GM19043 (cell line): ENCODE results near the gene PSMB1.
A peak's percentile ranks its signal among the peaks of the same experiment; 100 is the strongest.

Experiments
- ATAC-seq: cut with Tn5 transposase; IDR thresholded peaks from one replicate; pipeline ENCODE4 v1.9.1; 2021; ENCODE audit warnings: low read depth; ENCODE audit not compliant: unreplicated experiment

PSMB1 gene

DNA sequence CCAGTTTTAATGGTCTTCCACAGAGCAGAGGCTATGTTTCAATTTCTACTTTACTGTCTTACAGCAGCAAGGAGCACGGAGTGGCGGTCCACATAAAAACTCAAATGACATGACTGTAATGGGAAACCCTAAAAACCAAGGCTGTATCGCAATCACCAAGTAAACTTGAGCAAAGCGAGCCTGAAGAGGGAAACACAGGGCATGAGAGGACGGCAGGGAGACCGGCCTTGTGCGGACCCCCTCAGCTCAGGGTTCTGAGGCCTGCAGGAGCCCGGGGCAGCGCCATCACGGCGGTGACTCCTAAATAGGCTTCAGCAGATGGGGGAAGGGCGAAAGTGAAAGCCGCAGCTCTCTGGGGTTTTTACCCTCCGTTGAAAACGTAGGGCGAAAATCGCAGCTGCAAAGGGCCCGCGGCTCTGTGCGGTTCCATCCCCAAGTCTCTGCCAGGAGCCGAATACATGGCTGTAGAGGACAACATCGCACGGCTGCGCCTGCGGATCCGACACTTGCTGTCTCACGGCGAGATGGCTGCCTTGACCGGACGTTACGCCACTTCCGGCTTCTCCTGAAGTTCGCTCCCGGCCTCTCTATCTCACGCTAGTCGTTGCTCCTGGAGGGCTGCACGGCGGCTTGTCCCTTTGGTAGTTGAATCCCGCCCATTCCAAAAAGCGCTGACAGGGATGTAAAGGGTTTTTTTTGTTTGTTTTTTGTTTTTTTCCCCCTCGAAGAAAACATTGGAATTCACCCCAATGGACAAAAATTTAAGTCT, at the start of gene PSMB1:
TSS of gene PSMB1 (minus strand) at position 543 of the 769 bp plus-strand sequence. CDS start at position 478, 65 bp downstream.
- peak; percentile 50 for ATAC-seq

DNA sequence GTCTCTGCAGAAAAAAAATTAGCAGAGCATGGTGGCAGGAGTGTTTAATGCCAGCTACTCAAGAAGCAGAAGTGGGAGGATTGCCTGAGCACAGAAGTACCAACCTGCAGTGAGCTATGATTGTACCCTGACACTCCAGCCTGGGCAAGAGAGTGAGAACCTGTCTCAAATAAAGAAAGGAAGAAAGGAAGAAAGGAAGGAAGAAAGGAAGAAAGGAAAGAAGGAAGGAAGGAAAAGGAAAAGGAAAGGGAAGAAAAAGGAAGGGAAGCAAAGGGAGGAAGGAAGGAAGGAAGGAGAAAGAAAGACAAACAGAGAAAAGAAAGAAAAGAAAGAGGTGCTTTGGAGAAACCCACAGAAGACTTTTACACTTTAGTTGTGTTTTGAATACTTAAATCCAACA, 44.2 kb upstream of the PSMB1 start:
- no peak for ATAC-seq

- no peak for ATAC-seq
Measured at GRCh38 chr6:170596426-170596825, 43.3 kb upstream of the PSMB1 start.

- no peak for ATAC-seq
Measured at GRCh38 chr6:170590725-170591124, 37.6 kb upstream of the PSMB1 start.

DNA sequence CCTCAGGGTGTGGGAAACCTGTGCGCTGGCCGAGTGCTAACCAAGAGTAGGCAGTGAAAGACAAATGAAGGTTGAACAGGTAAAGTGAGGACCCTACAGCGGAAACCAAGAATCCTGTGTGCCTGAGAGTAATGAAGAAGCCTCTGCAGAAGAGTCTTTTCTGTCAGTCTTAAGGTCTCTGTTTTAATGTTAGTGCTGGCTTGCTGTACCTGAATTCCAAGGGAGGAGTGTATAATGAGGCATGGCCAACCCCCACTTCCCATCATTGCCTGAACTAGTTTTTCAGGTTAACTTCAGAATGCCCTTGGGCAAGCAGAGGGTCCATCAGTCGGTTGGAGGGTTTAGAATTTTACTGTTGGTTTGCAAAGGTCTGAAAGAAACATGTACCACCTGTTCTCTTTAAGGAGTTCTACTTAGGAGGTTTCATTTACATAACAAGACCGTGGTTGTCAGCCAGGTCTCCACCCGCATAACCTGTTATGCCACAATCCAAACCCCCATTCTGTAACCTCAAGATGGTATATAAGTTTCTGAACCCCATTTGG, 31.9 kb upstream of the PSMB1 start:
- peak; percentile 31 for ATAC-seq

GRCh38 chr6:170584181-170584953, 31.3 kb upstream of the PSMB1 start, which contains the start of gene PDCD2:
Gene PDCD2 (minus strand): TSS chr6:170584637. CDS start chr6:170584581, 56 bp downstream.
- ATAC-seq, result peak; percentile 97

DNA sequence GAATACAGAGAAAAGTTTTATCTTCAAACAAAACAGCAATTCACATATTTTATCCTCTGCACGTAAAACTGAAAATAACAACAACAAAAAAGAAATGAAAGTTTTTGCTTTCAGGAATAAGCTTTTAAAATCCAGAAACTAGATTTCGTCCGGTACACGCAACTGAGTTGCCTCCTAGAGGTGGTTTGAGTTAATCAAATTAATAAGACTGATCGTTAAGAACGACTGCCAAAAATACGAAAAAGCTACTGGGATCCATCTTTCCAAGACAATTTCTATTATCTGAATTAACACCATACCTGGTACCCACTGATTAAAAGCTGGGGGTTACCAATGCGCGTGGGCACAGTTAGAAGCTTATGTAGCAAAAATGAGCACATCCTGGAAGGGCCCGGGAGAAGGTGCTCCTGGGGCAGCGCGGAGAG, 30.7 kb upstream of the PSMB1 start:
- no peak for ATAC-seq

DNA sequence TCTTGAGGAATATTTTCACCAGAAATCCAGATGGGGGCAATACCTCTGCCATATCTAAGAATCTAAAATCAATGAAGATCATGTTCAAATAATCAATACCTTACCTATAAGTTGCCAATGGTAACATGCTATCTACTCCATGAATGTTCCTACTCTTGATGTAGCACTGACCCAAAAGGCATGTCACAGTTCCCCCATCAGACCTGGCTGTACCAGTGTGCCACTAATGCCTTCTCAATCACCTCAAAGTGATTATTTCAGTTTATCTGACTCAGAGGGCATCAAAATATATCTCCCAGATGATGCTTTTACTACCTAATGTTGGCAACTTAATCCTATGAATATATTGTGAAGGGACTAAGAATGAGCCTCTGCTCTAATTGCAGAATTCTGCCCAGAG, 25.8 kb upstream of the PSMB1 start:
- no peak for ATAC-seq

- ATAC-seq, result no peak
Measured at GRCh38 chr6:170575250-170575649, 22.1 kb upstream of the PSMB1 start.

- ATAC-seq, result no peak
Measured at GRCh38 chr6:170572704-170573466, 19.8 kb upstream of the PSMB1 start.

- ATAC-seq, result no peak
Measured at GRCh38 chr6:170564936-170565530, 11.9 kb upstream of the PSMB1 start.

GRCh38 chr6:170561555-170561954, 8.4 kb upstream of the PSMB1 start:
- ATAC-seq, result no peak

DNA sequence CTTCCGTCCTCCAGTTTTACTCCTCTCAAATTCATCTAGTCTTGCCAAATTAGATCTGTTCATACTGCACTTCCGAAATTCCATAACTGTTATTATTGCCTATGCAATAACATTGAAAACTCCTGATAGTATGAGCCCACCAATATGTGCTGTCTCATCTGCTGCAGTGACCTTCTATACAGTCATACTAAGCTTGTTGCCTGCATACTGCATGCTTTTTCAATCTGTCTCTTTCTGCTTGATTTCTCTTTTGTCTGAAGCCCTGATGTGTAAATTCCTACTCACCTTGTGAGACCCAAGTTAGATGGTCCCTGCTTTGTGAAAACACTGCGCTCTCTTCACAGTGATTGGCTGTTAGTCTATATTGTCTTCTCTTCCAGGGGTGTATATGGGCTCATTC, 2.2 kb upstream of the PSMB1 start:
- ATAC-seq, result no peak

DNA sequence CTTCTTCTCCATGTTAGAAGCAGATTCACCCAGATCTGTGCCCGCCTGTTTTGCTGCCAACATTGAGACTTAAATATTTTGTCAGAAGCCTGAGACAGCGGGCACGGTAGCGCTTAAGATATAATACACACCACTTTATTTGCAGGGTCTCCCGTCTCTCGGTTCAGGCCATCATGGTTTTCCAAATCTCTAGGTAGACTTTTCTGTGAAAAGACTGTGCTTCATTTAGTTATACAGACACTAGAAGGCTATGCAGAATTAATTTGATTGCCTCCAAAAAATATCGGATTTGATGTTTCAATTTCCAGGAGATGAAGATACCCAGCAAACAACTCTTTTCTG, 1.7 kb upstream of the PSMB1 start:
- ATAC-seq, result no peak

GRCh38 chr6:170554013-170554795, 1.1 kb upstream of the PSMB1 start, which contains the start of gene TBP:
Gene TBP (plus strand): TSS chr6:170554369. CDS start chr6:170557030, 2,661 bp downstream.
- ATAC-seq, result peak; percentile 95

DNA sequence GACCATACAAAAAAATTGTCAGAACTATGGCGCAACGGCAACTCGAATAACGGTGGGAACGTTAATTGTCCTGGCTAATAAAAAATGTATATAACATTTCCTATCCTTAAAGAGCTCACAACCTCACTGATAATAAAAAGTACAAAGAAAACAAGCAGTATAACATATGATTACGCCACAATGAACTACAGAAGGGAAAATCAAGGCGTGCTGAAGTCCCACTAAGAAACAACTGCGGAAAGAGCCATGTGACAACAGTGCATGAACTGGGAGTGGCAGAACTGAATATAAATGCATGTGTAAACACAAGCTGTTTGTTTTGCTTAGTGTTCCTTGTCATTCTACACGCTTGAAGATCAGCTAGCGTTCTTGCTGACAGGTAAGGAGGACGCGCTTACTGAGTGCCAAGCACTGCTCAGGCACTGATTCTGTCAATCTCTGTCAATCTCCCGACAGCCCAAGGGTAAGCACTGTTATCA, 466 bp upstream of the PSMB1 start:
- ATAC-seq, result peak; percentile 31

DNA sequence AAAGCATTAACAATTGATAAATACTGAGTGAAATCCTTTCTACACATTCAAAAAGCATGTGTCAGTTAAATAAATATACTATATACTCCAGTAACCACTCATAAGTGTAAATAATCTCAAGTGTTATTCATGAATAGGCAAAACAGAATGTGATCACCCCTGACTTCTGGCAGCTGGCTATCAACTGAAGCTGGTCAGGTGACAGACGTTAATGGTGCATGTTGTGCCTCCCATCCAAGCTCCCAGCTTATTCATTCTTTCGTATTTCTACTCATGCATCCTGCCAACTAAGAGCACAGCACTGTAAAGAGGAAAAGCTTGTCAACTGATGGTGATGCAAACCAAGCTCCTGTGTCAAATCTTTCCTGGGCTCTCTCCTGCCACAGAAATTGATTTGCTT, 7.7 kb downstream of the PSMB1 start:
- ATAC-seq, result no peak

DNA sequence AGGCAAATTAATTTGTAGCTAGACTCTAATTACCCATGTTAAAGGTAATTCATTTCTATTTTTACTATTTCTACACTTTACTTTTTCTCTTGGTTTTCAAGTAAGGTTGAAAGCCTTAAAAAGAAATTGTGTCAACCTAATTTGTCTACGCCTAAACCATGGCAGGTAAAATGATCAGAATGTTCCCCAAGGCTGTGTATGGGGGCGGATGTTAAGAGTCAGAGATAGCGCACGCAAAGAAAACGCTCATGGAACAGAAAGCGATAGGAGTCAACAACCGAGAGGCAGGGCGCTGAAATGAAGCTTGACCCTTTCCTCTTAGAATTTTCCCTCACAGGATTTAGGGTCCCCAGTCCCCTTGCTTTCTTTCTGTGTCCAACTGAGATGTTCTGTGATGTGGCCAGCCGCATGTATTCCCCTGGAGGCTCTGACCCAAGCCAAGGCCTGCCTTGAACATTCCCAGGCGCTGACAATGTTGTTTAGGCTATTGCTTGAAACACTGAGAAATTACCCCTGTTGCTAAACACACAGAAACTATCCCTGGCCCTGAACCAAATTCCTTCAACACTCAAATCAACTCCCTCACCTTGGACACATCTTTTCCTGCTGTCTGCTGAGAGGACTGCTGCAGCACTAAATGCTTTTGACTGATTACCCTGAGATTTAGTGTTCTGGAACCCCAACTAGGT, 10.9 kb downstream of the PSMB1 start:
- no peak for ATAC-seq

GRCh38 chr6:170537329-170537728, 15.8 kb downstream of the PSMB1 start:
- no peak for ATAC-seq
